HG02885 (cell line): ENCODE results near the gene LIMK1.
"Not testable (repeated sequence)": the region's sequence is repeated elsewhere in the genome, so short reads cannot be mapped to it uniquely, and the experiment has no call there.

ENCODE experiments used
- ATAC-seq: cut with Tn5 transposase; IDR thresholded peaks from one replicate; pipeline ENCODE4 v1.9.1; 2021; ENCODE audit warnings: mild to moderate bottlenecking; ENCODE audit not compliant: unreplicated experiment, poor library complexity

LIMK1 gene

GRCh38 chr7:74116356-74116755, 32.8 kb downstream of the LIMK1 start:
- ATAC-seq: no peak

GRCh38 chr7:74119831-74120230, 36.2 kb downstream of the LIMK1 start:
- ATAC-seq: no peak

GRCh38 chr7:74121401-74122249, 38.0 kb downstream of the LIMK1 start:
- no peak for ATAC-seq

- ATAC-seq: not testable (repeated sequence)
These were observed 40.3 kb downstream of the LIMK1 start for GRCh38 chr7:74123892-74124291.

- ATAC-seq: no peak
These were observed 42.7 kb downstream of the LIMK1 start for GRCh38 chr7:74126220-74126880.

- ATAC-seq: no peak
These were observed 46.3 kb downstream of the LIMK1 start for GRCh38 chr7:74129887-74130286.

GRCh38 chr7:74130518-74130917, 46.9 kb downstream of the LIMK1 start:
- no peak for ATAC-seq

GRCh38 chr7:74134117-74134620, 50.6 kb downstream of the LIMK1 start:
- ATAC-seq: no peak

- no peak for ATAC-seq
These were observed 54.8 kb downstream of the LIMK1 start for GRCh38 chr7:74138334-74138867.

- ATAC-seq: no peak
These were observed 55.6 kb downstream of the LIMK1 start for GRCh38 chr7:74138945-74139843.

- ATAC-seq: no peak
These were observed 58.1 kb downstream of the LIMK1 start for GRCh38 chr7:74141705-74142104.

GRCh38 chr7:74143383-74143782, 59.8 kb downstream of the LIMK1 start:
- ATAC-seq: no peak

GRCh38 chr7:74148491-74148890, 64.9 kb downstream of the LIMK1 start:
- no peak for ATAC-seq

GRCh38 chr7:74149071-74149470, 65.5 kb downstream of the LIMK1 start:
- no peak for ATAC-seq

- ATAC-seq: no peak
These were observed 66.0 kb downstream of the LIMK1 start for GRCh38 chr7:74149603-74150002.

- no peak for ATAC-seq
These were observed 70.1 kb downstream of the LIMK1 start for GRCh38 chr7:74153736-74154135.

GRCh38 chr7:74155810-74156395, 72.3 kb downstream of the LIMK1 start:
- no peak for ATAC-seq

- no peak for ATAC-seq
These were observed 74.0 kb downstream of the LIMK1 start for GRCh38 chr7:74157605-74158004.

- ATAC-seq: no peak
These were observed 81.4 kb downstream of the LIMK1 start for GRCh38 chr7:74164985-74165456.
